Liver (tissue), 9 donors: ENCODE measurements around the gene CCDC91. TPM values are rescaled to one million over a fixed set of nuclear protein-coding genes. Genes with fewer than 3 reads are reported as not detected.

ENCODE experiments used
- DNase-seq: peaks from one replicate; pipeline ENCODE4 v3.0.0-alpha.2; 2017; ENCODE audit warnings: low spot score
- H3K27ac ChIP-seq, 2 donors: one replicate each; pipeline ENCODE4 v1.7.0; 2013; ENCODE audit warnings: inconsistent platforms in 2 of 2, low read length in 2 of 2, control low read depth in 1 of 2, low read depth in 1 of 2, mild to moderate bottlenecking in 1 of 2
- H3K27me3 ChIP-seq, 4 donors: one replicate each; pipeline versions ENCODE4 v1.6.1 to v1.7.0; 2013; ENCODE audit warnings: low read length in 3 of 4, inconsistent platforms in 1 of 4, mild to moderate bottlenecking in 1 of 4, moderate library complexity in 1 of 4; ENCODE audit not compliant: control insufficient read depth in 4 of 4, insufficient read depth in 4 of 4
- H3K36me3 ChIP-seq, 4 donors: one replicate each; pipeline versions ENCODE4 v1.6.1 to v1.7.0; 2013; ENCODE audit warnings: low read length in 3 of 4, mild to moderate bottlenecking in 3 of 4, low read depth in 1 of 4, moderate library complexity in 1 of 4; ENCODE audit not compliant: control insufficient read depth in 4 of 4, insufficient read depth in 3 of 4
- H3K4me1 ChIP-seq, 4 donors: one replicate each; pipeline versions ENCODE4 v1.6.1 to v1.7.0; 2013; ENCODE audit warnings: low read length in 3 of 4, mild to moderate bottlenecking in 3 of 4, moderate library complexity in 1 of 4; ENCODE audit not compliant: control insufficient read depth in 4 of 4, insufficient read depth in 4 of 4
- H3K4me3 ChIP-seq, 3 donors: one replicate each; pipeline versions ENCODE4 v1.6.1 to v1.7.0; 2013; ENCODE audit warnings: low read length in 3 of 3, control low read depth in 1 of 3, low read depth in 1 of 3, mild to moderate bottlenecking in 1 of 3
- H3K9ac ChIP-seq, 2 donors: one replicate each; pipeline ENCODE4 v1.7.0; 2013; ENCODE audit warnings: low read length in 2 of 2, mild to moderate bottlenecking in 2 of 2, moderate library complexity in 2 of 2, control low read depth in 1 of 2, low read depth in 1 of 2
- H3K9me3 ChIP-seq, 4 donors: one replicate each; pipeline versions ENCODE4 v1.6.1 to v1.7.0; 2013; ENCODE audit warnings: low read length in 3 of 4; ENCODE audit not compliant: control insufficient read depth in 4 of 4
- EGR1 ChIP-seq, 2 donors: IDR thresholded peaks; 2 replicates each; pipeline ENCODE4 v1.6.1; 2016 to 2018; ENCODE audit warnings: antibody characterized with exemption in 2 of 2, low read depth in 2 of 2
- FOXA1 ChIP-seq: IDR thresholded peaks from 2 replicates; pipeline ENCODE4 v1.6.1; 2016; ENCODE audit warnings: antibody characterized with exemption
- FOXA2 ChIP-seq: IDR thresholded peaks from 2 replicates; pipeline ENCODE4 v1.6.1; 2016; ENCODE audit warnings: antibody characterized with exemption
- GABPA ChIP-seq, 2 donors: IDR thresholded peaks in 1 of 2; conservative IDR thresholded peaks in 1 of 2; 2 replicates each; pipeline ENCODE4 v1.6.1; 2016; ENCODE audit warnings: antibody characterized with exemption in 2 of 2, mild to moderate bottlenecking in 1 of 2, moderate library complexity in 1 of 2
- HNF4A ChIP-seq, 2 donors: conservative IDR thresholded peaks; 2 replicates each; pipeline ENCODE4 v1.6.1; 2016; ENCODE audit warnings: antibody characterized with exemption in 2 of 2, mild to moderate bottlenecking in 2 of 2
- HNF4G ChIP-seq: IDR thresholded peaks from 2 replicates; pipeline ENCODE4 v1.6.1; 2016; ENCODE audit warnings: antibody characterized with exemption
- JUND ChIP-seq, 2 donors: IDR thresholded peaks; 2 replicates each; pipeline ENCODE4 v1.6.1; 2016; ENCODE audit warnings: antibody characterized with exemption in 2 of 2
- MAX ChIP-seq: IDR thresholded peaks from 2 replicates; pipeline ENCODE4 v1.6.1; 2016; ENCODE audit warnings: antibody characterized with exemption
- NR2F2 ChIP-seq: IDR thresholded peaks from 2 replicates; pipeline ENCODE4 v1.6.1; 2016; ENCODE audit warnings: antibody characterized with exemption
- RAD21 ChIP-seq, 2 donors: IDR thresholded peaks; 2 replicates each; pipeline ENCODE4 v1.6.1; 2016; ENCODE audit warnings: antibody characterized with exemption in 2 of 2, mild to moderate bottlenecking in 2 of 2
- REST ChIP-seq: IDR thresholded peaks from 2 replicates; pipeline ENCODE4 v1.6.1; 2016; ENCODE audit warnings: antibody characterized with exemption, mild to moderate bottlenecking
- RXRA ChIP-seq, 2 donors: IDR thresholded peaks; 2 replicates each; pipeline ENCODE4 v1.6.1; 2017 to 2018; ENCODE audit warnings: antibody characterized with exemption in 2 of 2, mild to moderate bottlenecking in 1 of 2
- SP1 ChIP-seq: IDR thresholded peaks from 2 replicates; pipeline ENCODE4 v1.6.1; 2018; ENCODE audit warnings: antibody characterized with exemption, mild to moderate bottlenecking
- TAF1 ChIP-seq: conservative IDR thresholded peaks from 2 replicates; pipeline ENCODE4 v1.6.1; 2016; ENCODE audit warnings: antibody characterized with exemption, mild to moderate bottlenecking
- YY1 ChIP-seq: IDR thresholded peaks from 2 replicates; pipeline ENCODE4 v1.6.1; 2016; ENCODE audit warnings: antibody characterized with exemption, mild to moderate bottlenecking
- ZBTB33 ChIP-seq: IDR thresholded peaks from 2 replicates; pipeline ENCODE4 v1.6.1; 2016; ENCODE audit warnings: antibody characterized with exemption
- WGBS: extraction: QIAGEN DNeasy Blood & Tissue Kit; methylation state at CpG from one replicate; pipeline ENCODE4 v1.1.7; 2013; 5-methylcytosine and 5-hydroxymethylcytosine counted together
- polyA plus RNA-seq, 2 donors: library from polyadenylated mRNA; stranded (reverse) in 1 of 2; unstranded in 1 of 2; fragments of 200-250 nt in 1 of 2; fragments of >200 nt in 1 of 2; fragmentation: Nextera tagmentation in 1 of 2; extraction: Ambion mirVana in 1 of 2; gene quantifications; one replicate each; pipeline versions ENCODE4 v1.2.1 to v1.2.3, GENCODE V29; 2013 to 2015
- total RNA-seq, 2 donors: library from RNA; depleted of rRNA; stranded (reverse); fragments of >200 nt; gene quantifications; one replicate each; pipeline ENCODE4 v1.2.3, GENCODE V29; 2014
- TF ChIP-seq, protein P1 (sequence below): fragments of 150-350 bp; IDR thresholded peaks from 2 replicates; pipeline ENCODE4 v1.5.1; 2017; ENCODE audit warnings: improper control_type of control experiment, low read depth, low read length; ENCODE audit not compliant: missing input control
- TF ChIP-seq, protein P2 (sequence below): IDR thresholded peaks from 2 replicates; pipeline ENCODE4 v1.6.1; 2016; ENCODE audit warnings: antibody characterized with exemption
- donor health status: healthy.
- donor health status: healthy.
- donor health status: healthy.
- donor health status: healthy.
- donor health status: healthy.

CCDC91 gene
- total and polyA plus RNA-seq, 4 donors = 8.4 to 29.0 (median 15.1) TPM

DNA sequence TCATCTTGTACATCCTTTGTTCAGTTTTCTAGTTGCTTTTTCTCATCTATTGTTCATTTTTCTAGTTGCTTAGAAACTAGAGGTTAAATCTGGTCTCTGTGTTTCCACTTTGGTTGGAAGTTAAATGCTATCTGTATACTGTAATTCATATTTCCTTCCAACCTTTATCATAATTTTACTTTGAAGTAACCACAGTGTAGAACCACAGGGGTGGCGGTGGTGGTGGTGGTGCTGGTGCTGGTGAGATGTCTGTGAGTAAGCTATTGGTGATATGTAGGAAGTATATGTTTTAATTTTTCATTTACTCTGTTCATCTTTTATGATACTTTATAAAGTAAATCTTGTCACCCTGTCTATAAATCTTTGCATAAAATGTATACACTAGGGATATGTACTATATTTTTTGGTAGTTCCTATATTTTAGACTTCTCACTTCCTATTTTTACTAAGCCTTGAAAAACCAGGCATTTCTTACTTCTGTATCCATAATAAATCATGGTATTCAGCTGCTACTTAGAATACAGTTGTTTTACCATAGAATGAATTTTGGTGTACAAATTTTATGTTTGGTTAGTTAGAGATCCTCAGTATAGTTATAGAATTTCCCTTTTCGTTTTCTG lies 31.9 kb downstream of the CCDC91 start (continued):
- TF ChIP-seq REST = no peak
- no peak for TF ChIP-seq EGR1 (IDR thresholded peaks at IDR 0.05; ENCODE audit: low read depth in 2 of 2)
- no peak for TF ChIP-seq MAX
- TF ChIP-seq FOXA1 = no peak

- no peak overlapping the region for H3K4me3 ChIP-seq
- no peak overlapping the region for H3K9ac ChIP-seq
- no peak for DNase-seq
- TF ChIP-seq EGR1 (IDR thresholded peaks at IDR 0.05; ENCODE audit: low read depth in 2 of 2) = no peak
- no peak for TF ChIP-seq MAX
- TF ChIP-seq, protein P1, sequence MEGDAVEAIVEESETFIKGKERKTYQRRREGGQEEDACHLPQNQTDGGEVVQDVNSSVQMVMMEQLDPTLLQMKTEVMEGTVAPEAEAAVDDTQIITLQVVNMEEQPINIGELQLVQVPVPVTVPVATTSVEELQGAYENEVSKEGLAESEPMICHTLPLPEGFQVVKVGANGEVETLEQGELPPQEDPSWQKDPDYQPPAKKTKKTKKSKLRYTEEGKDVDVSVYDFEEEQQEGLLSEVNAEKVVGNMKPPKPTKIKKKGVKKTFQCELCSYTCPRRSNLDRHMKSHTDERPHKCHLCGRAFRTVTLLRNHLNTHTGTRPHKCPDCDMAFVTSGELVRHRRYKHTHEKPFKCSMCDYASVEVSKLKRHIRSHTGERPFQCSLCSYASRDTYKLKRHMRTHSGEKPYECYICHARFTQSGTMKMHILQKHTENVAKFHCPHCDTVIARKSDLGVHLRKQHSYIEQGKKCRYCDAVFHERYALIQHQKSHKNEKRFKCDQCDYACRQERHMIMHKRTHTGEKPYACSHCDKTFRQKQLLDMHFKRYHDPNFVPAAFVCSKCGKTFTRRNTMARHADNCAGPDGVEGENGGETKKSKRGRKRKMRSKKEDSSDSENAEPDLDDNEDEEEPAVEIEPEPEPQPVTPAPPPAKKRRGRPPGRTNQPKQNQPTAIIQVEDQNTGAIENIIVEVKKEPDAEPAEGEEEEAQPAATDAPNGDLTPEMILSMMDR = no peak
- TF ChIP-seq GABPA (IDR thresholded peaks at IDR 0.05 in 1 of 2, conservative IDR thresholded peaks at IDR 0.05 in 1 of 2) = no peak
- no peak for TF ChIP-seq YY1
- TF ChIP-seq SP1 = no peak
- no peak for TF ChIP-seq TAF1
- TF ChIP-seq JUND (IDR thresholded peaks at IDR 0.05) = no peak
- TF ChIP-seq RXRA (IDR thresholded peaks at IDR 0.05) = no peak
- no peak for TF ChIP-seq HNF4G
- TF ChIP-seq NR2F2 = no peak
- no peak for TF ChIP-seq RAD21 (IDR thresholded peaks at IDR 0.05)
- TF ChIP-seq FOXA2 = no peak
- TF ChIP-seq, protein P2, sequence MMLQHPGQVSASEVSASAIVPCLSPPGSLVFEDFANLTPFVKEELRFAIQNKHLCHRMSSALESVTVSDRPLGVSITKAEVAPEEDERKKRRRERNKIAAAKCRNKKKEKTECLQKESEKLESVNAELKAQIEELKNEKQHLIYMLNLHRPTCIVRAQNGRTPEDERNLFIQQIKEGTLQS = no peak
- no peak for TF ChIP-seq ZBTB33
- no peak for TF ChIP-seq HNF4A (conservative IDR thresholded peaks at IDR 0.05)
- 84% methylated on average over 3 of the region's 3 CpGs for WGBS
- H3K9me3 ChIP-seq = peaks cover 0 to 1% (median 0%) of the 10 kb centered on the region in 4 donors
- peaks cover 0 to 1% (median 0%) of the 10 kb centered on the region in 4 donors for H3K36me3 ChIP-seq
- H3K4me1 ChIP-seq = peaks cover 0 to 2% (median 0%) of the 10 kb centered on the region in 4 donors
- no peak overlapping the region for H3K27ac ChIP-seq
- H3K27me3 ChIP-seq = no peaks in the 10 kb centered on the region
Observed at GRCh38 chr12:28223025-28223554, 32.8 kb downstream of the CCDC91 start.
